Upper lobe of left lung (tissue), 4 donors: ENCODE measurements around the gene TOMT.

Source experiments
- CTCF ChIP-seq, 6 experiments: fragments of 450-650 bp in 4 of 6; fragments of 200-600 bp in 2 of 6; sonication (generic) in 2 of 6; IDR thresholded peaks; one replicate each; pipeline ENCODE4 v1.5.1; 2016 to 2019; ENCODE audit warnings: antibody characterized with exemption in 6 of 6
- EP300 ChIP-seq, 4 donors: sonication (generic); formaldehyde crosslinking; IDR thresholded peaks; one replicate each; pipeline ENCODE4 v1.5.1; 2017; ENCODE audit warnings: antibody characterized with exemption in 4 of 4, control low read depth in 2 of 4

GRCh38 chr11:72072348-72072747 lies 33.4 kb upstream of the TOMT start:
- TF ChIP-seq EP300 (IDR thresholded peaks at IDR 0.05) (no peak), CTCF (IDR thresholded peaks at IDR 0.05) (no peak)
